GM19468 (cell line): ENCODE results near the gene NIPSNAP3A.

Experiments
- ATAC-seq: cut with Tn5 transposase; IDR thresholded peaks from one replicate; pipeline ENCODE4 v1.9.1; 2021; ENCODE audit warnings: mild to moderate bottlenecking, moderate library complexity, moderate number of reproducible peaks; ENCODE audit not compliant: unreplicated experiment; ENCODE audit errors: extremely low read depth

NIPSNAP3A gene

GRCh38 chr9:104772714-104773510, 25.4 kb downstream of the NIPSNAP3A start:
- no peak for ATAC-seq

DNA sequence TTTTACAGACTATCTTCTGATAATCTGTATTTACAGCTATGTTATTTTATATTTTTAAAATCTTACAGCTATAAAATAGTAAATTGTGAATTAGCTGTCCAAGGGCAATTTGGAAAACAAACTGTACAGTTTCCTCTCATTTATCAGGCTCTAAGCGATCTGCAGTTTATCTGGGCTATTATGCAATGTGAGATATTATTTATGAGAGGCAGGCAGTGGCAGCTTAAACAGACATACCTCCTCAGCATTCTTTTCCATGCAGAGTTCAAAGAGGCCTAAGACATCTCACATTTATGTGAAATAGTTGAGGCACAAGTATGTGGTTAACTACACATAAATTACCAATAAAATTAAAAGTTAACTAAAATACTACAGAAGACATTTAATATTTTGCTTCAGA, 26.6 kb downstream of the NIPSNAP3A start:
- no peak for ATAC-seq

- peak; percentile 86 for ATAC-seq
These were observed 27.5 kb downstream of the NIPSNAP3A start for GRCh38 chr9:104774831-104775573.

- peak; percentile 49 for ATAC-seq
These were observed 28.1 kb downstream of the NIPSNAP3A start for GRCh38 chr9:104775574-104775936.

DNA sequence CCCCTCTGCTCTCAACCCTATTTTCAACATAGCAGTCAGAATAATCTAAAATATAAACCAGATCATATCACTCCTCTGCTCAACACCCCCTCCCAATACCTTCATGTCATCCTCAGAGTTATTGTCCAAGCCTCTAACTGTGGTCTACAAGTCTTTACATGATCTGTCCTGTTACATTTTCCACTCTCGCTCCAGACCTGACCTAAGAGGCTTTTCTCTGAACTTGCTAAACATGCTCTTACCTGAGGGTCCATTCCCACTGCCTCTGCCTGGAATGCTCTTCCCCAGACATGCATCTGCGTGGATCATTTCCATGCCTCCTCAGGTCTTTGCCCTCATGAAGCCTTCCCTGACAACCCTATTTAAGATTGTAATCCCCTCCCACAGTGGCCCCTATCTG, 28.5 kb downstream of the NIPSNAP3A start:
- no peak for ATAC-seq

GRCh38 chr9:104776797-104777196, 29.3 kb downstream of the NIPSNAP3A start:
- ATAC-seq = no peak

DNA sequence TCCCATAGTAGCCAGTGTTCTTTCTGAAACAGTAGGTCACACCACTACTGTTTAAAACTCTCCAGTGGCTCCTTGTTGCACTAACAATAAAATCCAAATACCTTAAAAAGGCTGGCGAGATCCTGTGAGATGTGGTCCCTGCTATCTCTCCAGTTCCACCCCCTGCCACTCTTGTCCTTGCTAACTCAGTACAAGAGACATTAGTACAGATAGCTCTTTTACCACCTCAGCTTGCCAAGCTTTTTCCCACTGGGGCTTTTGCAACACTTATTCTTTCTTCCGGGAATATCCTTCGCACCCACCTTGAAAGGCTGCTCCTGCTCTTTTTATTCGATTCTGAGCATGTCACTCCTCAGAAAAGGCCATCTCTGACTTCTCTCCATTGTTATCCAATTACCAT, 31.3 kb downstream of the NIPSNAP3A start:
- ATAC-seq = no peak

DNA sequence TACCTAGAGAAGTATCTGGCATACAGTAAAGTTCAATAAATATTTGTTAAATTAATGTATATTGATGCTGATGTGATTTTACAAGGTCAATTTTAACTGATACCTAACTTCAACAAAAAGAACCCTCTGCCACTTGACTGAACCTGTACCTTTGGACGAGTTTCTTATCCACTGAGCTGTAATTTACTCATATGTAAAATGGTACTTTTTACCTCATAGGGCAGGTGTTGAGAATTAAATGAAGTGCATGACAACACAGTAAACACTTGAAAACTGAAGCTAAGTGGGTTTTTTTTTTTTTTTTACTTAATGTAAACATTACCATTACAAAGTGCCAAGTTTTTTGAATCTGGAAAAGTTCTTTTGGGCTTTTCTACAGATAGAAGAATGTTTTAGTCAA, 31.9 kb downstream of the NIPSNAP3A start:
- ATAC-seq = no peak

GRCh38 chr9:104779946-104780535, 32.6 kb downstream of the NIPSNAP3A start:
- ATAC-seq = no peak

GRCh38 chr9:104780796-104781395, 33.4 kb downstream of the NIPSNAP3A start:
- ATAC-seq = no peak

GRCh38 chr9:104783588-104783987, 36.1 kb downstream of the NIPSNAP3A start:
- ATAC-seq = no peak

DNA sequence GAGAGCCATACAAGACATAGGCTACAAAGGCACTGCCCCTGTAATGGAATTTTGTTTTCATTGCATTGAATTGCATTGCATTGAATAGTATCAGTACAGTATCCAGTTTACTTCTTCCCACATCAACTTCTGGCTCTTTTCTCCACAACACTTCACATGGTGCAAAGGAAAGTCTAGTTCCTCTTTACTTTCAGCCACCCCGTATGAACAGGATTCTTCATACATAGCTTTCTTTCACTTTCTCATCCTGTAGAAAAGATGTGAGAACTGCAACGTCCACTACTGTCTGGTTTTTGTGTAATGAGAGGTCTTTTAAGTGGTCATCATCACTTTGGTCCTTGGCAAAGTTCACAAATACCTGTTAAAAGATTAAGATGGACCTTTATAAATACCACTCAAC, 36.6 kb downstream of the NIPSNAP3A start:
- ATAC-seq = no peak

DNA sequence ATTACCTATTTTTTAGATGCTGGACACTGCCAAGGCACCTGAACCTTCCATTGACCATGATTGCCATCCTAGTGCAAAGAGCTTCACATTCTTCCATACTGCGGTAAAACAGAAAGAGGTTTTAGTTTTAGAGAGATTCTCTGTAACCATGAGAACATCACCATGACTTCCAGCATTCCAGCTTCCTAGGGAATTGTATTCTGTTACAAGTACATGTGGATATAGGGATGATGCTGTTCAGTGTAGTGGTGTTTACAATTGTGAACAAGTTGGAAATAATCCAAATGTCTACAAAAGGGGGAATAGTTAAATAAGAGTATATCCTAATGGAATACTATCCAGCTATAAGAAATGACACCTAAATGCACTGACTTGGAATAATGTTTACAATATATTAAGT, 38.8 kb downstream of the NIPSNAP3A start:
- ATAC-seq = no peak

GRCh38 chr9:104787306-104788015, 40.0 kb downstream of the NIPSNAP3A start:
- no peak for ATAC-seq

GRCh38 chr9:104788251-104788650, 40.8 kb downstream of the NIPSNAP3A start:
- no peak for ATAC-seq

DNA sequence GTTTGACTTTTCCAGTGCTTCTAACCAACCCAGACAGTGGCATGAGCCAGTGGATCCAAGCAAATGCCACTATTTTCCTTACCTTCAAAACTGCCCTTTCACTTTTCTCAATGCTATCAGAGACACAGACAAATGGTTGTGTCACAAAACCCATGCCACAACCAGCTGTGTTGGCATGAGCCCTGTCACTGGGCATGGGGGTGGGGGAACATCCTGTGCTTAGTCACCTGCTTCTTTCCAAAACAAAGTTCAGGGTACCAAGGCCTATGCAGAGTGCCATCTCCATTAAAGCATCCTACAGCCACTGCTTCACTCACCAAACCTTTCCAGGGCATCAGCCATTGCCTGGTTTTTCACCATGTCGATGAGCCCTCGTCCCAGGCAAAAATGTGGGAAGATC, 46.6 kb downstream of the NIPSNAP3A start:
- no peak for ATAC-seq

DNA sequence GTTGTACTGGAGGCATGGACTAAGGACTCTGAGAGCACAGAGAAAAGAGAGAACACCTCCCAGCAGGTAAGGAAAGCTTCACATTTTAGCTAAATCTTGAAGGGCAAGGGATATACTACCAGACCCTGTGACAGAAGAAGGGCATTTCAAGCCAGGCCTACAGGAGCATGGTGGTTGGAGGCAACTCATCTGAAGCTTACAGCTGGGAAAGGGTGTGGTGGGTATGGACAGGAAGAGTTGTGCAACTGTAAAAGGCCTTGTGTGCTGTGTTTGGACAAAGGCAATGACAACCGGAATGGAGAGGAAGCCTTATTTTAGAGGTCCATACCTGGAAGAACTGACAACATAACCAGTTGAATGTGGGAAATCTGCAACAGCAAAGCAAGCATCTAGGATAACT, 47.6 kb downstream of the NIPSNAP3A start:
- ATAC-seq = no peak

GRCh38 chr9:104795857-104796256, 48.4 kb downstream of the NIPSNAP3A start:
- no peak for ATAC-seq

- ATAC-seq = no peak
These were observed 50.9 kb downstream of the NIPSNAP3A start for GRCh38 chr9:104798209-104798995.
